Stimulated activated CD4-positive, alpha-beta T cell treated with anti-CD3 and anti-CD28 coated beads, Interleukin-1b, Interleukin-23, amount 100 ng/mL, for 24 hours (primary cell): Measurements from ENCODE around the gene PWP1.
A peak's percentile ranks its signal among the peaks of the same experiment; 100 is the strongest.

Source experiments
- DNase-seq, 4 experiments: peaks; one replicate each; pipeline ENCODE4 v3.0.0-alpha.2; 2020; ENCODE audit warnings: low read depth in 4 of 4, low spot score in 1 of 4

PWP1 gene

GRCh38 chr12:107734139-107734538 lies 48.5 kb downstream of the PWP1 start:
- DNase-seq, result no peak

GRCh38 chr12:107735763-107736162 lies 50.2 kb downstream of the PWP1 start:
- no peak for DNase-seq

- no peak for DNase-seq
Observed at GRCh38 chr12:107736914-107737313, 51.3 kb downstream of the PWP1 start.

DNA sequence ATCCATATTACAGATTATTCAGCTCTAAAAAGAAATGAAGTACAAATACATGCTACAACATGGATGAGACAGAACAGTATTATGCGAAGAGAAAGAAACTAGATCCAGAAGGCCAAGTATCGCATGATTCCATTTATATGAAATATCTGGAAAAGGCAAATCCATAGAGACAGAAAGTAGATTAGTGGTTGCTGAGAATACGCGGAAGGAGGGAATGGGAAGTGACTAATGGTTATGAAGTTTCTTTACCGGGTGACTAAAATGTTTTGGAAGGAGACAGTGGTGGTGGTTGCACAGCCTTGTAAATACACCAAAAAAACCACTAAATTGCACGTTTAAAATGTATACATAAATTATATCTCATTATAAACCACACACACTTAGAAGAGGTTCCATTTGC lies 62.9 kb downstream of the PWP1 start:
- DNase-seq, result no peak

DNA sequence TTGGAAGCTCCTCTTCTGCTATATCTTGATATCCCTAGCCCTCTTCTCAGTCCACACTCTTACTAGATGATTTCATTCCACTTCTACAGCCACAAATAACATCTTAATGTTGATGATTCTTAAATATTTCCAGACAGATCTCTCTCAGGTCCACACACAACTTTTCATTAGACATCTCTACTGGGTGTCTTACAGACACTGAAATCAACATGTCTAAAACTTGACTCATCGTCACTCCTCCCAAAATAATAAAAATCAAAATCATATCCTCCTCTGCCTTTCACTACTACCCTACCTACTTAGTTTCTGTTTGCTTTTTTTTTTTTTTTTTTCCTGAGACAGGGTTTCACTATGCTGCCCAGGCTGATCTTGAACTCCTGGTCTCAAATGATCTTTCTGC lies 63.5 kb downstream of the PWP1 start:
- no peak for DNase-seq

DNA sequence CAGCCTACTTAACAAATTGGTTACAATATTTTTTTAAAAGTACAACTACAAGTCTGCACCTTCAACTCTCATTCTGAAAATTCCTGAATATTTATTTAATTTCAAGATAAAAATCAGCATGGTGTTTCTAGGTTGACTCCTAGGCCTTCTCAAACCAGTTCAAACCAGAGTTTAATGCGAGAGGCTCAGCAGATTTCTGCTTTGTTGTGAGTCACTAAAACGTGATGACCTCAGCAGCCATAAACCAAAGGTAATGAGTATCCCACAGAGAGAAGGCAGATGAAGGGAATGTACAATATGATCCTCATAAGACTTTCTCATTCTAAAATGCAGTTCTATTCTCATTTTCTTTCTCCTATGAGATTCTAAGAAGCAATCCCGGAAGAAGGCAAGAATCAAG lies 73.8 kb downstream of the PWP1 start:
- peak in 1 of 4 experiments; percentile 17 for DNase-seq

DNA sequence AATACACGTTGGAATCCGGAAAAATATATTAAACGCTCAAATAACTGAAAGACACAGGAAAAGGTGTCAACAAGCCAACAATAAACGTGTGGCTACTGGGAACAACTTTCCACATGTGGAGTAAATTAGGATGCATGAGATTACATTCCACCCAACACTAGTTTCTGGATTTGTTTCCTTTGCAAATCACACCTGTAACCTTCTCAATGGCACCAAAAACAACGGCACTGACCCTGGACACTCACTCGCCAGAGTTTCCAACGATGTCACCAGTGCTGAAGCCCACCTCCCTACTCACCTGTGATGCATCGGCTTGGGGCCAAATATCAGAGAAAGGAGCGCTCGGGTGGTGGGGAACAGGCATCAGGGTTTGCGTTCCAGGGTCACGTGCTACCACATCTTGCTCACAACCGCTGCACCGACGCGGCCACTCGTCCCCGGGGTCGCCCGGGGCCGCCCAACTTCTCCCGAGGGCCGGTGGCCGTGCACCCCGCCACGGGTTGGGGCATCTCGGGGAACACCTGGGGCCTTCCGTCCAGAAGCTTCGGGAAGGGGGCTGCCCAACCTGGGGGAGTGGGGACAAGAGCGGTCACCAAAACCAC lies 74.7 kb downstream of the PWP1 start:
- peak in 2 of 4 experiments; percentile 10 to 16 for DNase-seq

DNA sequence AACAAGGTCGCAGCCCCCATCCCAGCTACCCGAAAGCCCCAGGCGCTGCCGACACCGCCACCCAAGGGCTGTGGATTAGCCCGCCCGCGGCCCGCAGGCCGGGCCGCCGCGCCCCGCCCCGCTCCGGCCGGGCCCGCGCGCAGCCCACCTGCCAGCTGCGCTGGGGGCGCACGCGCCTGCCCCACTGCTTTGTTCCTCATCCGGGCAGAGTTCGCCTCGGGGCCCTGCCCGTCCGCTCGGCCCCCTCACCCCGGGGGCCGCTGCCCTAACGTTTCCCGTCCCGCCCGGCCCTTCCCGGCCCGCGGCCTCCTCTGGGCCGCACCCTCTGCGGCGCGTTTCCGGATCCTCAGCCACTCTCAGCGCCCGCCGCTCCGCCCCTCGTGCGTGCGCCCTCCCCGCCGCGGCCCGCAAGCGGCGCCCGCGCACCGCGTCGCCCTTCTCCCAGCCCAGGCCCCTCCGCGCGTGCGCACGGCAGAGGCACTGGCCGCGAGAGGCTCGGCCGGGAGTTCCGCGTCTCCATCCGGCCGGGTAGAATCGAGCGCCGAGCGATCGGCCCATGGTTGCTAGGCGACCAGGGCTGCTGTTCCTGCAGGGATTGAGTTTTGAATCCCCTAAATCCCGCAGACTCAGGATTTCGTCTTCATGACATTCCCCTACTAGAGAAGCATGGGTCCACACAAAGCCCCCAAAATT lies 75.4 kb downstream of the PWP1 start, which contains the start of gene PRDM4:
TSS of gene PRDM4 (minus strand) at position 329 of the 693 bp plus-strand sequence. CDS start 622 bp downstream, outside the sequence.
- DNase-seq, result peak; percentile 75 to 80 (median 79)

DNA sequence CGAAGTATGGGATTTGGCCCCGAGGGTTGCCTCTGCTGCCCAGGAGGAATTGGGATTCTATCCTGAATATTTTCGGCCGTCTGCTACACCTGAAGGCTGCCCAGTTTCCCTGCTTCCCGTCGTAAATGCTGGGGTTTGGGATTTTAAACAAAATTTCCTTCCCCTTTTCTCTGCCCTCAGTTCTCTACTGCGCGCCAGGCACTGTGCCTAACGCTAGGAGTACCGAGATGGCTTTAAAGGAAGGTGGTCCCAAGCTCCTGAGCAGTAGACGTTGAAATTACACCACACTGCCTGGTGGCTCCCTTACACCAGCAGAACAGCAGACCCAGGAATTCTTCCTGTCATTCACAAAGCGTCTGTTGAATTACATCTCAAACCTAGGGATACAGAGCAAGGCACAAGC lies 75.9 kb downstream of the PWP1 start:
- no peak for DNase-seq
